Posterior cingulate gyrus (tissue), 11 donors: ENCODE data around the gene RIPK4.
A peak's percentile ranks its signal among the peaks of the same experiment; 100 is the strongest.

Experiments
- DNase-seq, 10 donors: peaks; one replicate each; pipeline versions ENCODE4 v3.0.0 to v3.0.0-alpha.2; 2020 to 2021; ENCODE audit warnings: mixed read lengths in 3 of 10
- intact Hi-C: fragments of 100-400 bp; cut with DNase I; formaldehyde crosslinking; loops from one replicate; pipeline ENCODE4 v1.15.1; 2023

The RIPK4 gene

DNA sequence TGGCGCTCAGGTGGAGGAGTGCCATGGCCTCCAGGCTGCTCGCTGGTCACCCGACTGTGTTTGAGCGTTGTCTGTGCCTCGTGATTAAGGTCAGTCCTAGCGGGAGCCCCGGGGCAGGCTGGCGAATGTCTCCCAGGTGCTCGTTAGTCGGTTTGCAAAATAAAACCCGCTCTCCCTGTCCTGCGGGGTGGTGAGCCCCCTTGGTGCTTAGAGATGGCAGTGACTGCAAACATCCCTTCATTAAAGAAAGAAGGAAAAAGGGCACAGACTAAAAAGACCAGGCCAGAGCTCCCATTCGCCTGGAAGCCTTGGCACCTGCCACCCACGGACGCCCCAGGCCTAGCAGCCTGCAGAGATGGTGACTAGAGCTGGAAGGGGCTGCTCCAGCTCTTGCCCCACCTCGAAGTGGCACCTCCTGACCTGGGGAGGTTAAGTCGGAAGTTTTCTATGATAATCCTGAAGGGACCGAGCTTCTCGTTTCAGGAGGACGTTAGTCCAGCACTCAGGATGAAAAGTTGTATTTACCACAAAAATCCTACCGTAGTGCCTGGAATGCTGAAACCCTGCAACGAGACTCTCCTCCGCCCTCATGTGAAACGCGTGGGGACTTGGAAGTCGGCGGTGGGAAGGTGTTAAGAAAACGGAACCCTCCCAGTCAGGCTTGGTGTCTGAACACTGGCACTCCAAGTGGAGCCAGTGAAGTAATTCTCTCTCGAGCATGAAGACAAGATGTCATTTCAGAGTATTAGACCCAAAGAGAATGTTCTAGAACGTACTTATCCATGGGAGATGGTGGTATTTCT lies 24.6 kb downstream of the RIPK4 start:
- DNase-seq = peak in 3 of 10 donors; percentile 61 to 76 (median 63)
- intact Hi-C loops = no loop called here

DNA sequence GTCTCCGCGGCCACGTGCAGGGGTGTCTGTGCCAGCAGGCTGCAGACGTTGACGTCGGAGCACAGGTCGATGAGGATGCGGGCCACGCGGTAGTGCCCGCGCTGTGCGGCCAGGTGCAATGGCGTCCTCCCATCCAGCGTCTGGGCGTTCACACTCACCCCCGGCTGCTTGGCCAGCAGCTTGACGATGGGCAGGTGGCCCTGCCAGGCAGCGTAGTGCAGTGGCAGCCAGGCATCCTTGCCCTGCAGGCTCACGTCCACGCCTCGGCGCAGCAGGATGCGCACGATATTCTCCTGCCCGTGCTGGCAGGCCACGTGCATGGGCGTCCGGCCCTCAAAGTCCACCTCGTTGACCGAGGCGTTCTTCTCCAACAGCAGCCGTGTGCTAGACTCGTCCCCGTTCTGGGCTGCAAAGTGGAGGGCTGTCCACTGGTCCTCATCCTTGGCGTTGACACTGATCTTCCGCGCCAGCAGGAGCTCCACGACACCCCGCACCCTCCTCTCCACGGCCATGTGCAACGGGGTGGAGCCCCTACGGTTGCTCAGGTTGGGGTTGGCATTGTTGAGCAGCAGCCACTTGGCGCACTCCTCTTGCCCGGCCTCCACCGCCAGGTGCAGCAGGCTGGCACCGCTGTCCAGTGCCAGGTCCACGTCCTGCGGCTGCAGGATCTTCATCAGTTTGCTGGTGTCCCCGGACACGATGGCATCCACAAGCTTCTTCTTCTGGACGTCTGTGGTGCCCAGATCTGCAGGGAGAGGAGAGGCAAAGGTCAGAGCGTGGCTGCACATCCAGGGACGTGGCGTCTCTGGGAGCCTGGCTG lies 25.4 kb downstream of the RIPK4 start:
- intact Hi-C loops = no loop called here
- DNase-seq = peak in 3 of 10 donors; percentile 57 to 86 (median 82)

DNA sequence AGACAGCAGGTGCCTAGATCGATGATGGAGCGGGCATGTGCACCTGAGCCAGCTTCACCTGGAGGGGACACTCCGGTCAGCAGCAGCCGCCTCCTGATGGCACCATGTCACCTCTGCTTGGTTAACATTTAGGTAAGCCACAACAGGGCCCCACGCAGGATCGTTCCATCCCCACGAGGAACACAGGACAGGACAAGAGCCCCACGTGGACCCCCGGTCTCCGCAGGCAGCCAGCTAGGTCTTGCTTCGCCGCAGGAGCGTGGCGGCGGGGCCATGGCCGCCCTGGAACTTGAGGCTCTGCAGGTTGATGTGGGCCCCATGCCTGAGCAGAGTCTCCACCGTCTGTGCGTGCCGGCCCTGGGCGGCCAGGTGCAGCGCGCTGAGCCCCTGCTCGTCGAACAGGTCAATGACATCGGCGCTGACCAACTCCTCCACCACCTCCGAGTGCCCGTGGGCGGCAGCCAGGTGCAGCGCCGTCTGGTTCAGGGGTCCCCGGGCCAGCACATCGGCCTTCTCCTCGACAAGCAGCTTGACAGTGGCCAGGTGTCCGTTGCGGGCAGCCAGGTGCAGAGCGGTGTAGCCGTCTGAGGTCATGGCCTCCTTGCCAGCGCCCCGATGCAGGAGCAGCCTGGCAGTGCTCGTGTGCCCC lies 26.1 kb downstream of the RIPK4 start:
- DNase-seq = peak in 2 of 10 donors; percentile 62 to 77
- intact Hi-C loops = no loop called here

DNA sequence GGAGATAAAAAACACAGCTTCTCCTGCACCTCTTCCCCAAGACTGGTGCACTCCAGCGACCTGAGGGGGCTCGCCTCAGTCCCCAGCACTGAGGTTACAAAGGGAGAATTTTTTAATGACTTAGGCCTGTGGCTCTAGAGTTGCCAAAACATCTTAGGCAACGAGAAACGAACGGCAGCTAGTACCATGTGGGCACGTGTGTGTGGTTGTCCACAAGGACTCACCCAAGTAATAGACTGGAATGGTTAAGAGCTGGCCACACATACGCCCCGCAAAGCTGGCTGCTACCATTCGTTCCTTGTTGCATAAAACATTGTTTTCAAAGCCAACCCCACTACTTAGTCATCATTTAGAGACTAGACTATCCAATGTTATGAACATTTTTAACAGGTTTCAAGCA lies 26.9 kb downstream of the RIPK4 start:
- peak in 3 of 10 donors; percentile 9 to 59 (median 43) for DNase-seq
- intact Hi-C loops = no loop called here

DNA sequence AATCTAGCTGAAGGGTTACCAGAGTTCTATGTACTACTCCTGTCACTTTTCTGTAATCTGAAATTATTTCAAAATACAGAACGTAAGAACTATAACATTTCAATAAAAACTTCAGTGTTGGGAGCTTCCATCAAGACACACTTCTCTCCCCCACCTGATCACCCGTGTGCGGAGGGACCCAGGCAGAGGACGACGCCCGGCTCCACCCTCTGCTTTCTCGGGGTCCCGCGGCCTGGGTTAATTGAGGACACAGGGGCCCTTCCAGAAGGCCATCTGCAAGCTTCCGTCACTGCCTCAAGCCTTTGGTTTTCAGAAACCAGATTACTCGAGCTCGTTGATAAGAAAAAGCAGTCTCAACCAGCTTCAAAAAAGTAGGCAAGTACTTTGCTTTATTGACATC lies 27.8 kb downstream of the RIPK4 start:
- intact Hi-C loops = no loop called here
- peak in 3 of 10 donors; percentile 5 to 72 (median 71) for DNase-seq

DNA sequence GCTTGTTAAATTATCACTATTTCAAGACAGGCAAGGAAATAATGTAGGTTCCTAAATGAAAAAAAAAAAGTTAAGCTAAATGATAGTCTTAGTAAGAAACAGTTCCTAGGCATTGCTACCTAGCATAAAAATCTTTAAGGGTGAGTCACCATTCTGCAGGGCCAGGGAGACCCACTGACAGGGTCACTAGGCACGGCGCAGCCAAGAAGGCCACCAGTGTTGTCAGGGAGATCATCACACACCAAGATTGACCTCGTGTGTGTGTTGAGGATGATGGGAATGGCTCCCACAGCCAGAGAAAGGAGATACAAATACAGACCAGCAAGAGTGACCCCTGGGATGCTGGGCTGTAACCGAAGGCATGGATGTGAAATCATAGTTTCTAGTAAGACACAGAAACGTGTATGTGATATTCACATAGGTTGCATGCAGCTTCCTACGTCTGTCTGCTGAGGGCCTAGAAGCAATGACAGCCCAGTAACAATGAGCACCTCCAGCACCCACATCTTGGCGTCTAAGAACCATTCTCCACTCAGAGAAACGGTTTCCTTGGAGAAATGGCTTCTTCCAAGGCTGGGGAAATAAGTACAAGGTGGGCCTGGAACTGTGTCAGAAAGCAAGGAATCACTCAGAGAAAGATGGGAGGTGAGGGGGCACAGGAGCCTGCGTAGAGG lies 29.1 kb downstream of the RIPK4 start:
- peak in 3 of 10 donors; percentile 5 to 33 (median 5) for DNase-seq
- intact Hi-C loops = no loop called here

DNA sequence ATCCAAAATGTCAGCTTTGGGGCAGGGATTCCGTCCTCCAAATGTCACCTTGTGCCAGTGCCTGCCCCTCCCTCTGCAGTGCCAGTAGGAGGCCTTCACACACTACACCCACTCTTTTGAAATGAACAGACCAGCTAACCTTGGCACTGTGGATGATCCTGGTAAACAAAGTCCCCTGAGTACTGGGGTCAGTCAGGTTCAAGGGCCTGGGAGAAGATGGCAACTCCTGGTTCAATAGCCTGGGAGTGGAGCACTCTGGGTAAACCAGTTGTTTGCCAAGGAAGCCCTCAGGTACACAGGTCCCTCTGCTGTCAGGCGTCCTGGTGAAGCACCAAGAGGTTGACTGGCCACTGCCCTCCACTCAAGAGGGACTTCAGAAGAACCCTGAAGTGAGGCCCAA lies 30.4 kb downstream of the RIPK4 start:
- DNase-seq = peak in 3 of 10 donors; percentile 6 to 11 (median 9)
- intact Hi-C loops = no loop called here

DNA sequence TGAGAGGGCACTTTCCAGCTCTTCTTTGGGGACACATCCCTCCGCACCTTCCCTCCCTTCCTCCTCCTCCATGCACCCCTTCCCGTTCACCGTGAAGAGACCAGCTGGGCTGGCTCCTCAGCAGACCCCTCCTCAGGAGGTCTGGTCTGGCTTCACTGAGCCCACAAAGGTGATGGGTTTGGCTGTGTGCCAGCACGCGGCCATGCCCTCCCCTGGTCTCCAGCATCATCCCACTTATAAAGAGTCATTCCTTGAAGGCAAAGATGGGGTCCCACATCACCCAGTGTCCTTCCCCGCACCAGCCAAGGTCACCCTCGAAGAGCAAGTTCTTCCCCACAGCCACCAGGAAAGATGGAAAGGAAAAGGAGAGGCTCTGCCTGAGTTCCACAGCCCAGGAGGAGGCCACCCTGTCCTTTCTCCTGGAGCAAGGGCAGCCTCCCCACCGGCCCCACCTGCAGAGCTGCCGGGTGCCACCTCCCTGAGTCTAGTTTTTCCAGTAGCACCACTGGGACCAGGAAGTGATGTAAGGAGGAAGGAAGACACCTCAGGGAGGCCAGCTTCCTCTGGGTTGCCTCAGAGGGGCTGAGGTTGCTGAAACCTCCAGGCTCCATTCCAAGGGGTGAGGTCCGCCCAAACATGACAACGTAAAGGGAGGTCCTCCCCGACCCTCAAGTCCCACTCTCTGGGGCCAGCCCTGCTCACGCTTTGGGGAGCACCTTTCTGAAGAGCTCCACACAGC lies 32.7 kb downstream of the RIPK4 start:
- peak in 3 of 10 donors; percentile 18 to 73 (median 71) for DNase-seq
- intact Hi-C loops = no loop called here

DNA sequence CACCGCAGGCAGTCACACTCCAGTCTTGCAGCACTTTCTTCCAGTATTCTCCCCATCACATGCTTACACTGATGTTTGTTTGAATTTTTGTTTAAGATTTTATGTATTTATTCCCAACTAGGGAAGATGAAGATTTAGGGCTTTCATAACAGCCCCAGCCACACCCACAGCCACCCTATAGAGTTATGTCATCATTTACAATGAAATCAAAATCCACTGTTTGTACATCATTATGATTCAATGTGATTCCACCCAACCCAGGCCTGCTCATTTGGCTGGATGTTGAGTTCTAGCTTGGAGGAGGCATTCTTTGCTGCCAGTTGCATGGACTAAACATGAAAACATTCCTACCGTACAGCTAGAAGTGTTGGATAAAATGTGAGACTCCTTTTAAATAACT lies 35.8 kb downstream of the RIPK4 start:
- intact Hi-C loops = no loop called here
- peak in 2 of 10 donors; percentile 5 for DNase-seq

DNA sequence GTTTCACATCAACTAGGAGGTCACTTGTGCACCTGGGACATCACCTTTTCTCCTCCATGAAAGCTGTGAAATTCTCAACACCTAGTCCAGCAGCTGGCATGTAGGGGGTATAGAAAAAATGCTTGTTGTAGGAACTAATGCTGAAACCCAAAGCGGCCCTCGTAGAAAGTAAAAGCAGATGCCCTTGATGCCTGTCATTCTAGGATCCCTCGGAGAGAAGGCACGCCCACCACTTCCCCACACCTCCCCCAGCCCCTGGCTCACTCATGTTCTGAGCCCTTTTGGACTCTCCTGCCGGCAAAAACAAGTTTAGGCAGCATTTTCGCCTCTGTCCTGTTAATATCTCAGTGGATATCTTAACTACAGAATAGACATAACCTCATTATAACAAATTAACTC lies 36.5 kb downstream of the RIPK4 start:
- intact Hi-C loops = no loop called here
- DNase-seq = peak in 3 of 10 donors; percentile 2 to 6 (median 6)

DNA sequence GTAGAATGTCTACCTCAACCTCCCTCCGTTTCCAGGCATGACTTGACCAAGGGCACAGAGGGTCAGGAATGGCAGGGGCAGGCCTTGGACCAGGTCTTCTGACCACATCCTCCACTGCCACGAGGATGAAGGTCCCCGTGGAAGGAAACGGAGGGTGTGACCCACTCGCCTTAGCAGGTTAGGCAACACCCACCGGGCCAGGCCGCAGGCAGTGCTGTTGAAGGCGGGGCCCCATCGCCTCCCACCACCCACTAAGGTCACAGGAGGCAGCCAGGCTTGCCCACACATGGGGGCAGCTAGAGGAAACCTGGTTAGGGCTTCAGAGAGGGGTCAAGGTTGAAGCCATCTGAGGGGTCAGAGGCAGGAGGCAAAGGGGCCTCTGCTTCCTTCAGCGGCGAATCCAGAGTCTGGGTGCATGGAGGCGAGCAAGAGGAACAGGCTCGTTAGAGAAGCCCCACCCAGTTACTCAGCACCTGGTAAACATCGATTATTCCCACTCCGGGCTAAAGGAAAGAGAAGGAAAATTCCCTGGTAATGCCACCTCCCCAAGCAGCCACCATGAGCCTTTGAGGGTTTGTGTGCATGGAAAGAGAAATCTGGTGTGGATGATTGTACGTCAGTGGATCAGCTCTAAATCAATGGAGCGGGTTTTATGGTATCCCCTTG lies 37.0 kb downstream of the RIPK4 start:
- DNase-seq = peak in 3 of 10 donors; percentile 30 to 55 (median 33)
- intact Hi-C loops = no loop called here

DNA sequence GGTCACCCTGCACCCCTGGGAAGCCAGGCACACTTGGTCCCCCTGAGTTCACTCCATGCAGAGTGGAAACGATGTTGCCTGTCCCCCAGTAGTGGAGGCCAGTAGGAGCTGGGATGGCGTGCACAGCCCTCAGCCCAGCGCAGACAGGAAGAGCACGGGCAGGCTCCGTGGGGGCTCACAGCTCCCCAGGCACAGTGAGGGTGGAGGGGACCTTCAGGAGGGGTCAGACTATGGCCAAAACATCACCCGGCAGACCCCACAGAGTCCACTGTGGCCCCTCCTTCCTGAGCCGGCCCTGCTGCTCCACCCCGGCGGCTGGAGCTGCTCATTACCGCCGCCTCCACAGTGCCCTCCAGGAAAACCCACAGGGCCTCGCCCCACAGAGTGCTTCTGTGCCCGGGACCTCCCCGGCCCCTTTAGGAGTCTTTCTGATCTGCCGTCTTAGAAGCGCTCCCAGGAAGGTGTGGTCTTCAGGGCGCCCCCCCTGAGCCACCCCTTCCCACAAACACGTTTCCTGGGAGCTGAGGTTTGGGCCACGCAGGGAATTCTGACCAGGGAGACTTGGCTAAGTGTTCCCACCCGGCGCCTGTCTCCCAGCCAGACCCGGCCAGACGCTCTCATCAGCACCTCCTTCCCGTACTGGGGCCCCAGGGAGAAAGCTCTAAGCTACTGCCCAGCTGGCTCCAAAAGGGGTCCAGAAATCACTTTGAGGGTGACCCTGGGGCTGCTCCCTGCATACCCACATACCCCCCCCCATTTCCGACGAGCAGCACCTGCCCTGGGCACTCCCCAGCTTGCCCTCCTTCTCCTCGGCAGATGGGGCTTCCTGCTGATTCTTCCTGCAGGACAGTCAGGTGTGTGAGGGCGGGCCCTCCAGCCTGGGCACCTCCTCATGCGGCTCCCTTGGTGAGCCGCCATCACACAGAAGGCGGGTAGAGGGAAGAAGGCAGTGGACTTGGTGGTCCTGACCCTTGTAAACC lies 38.8 kb downstream of the RIPK4 start:
- peak in 3 of 10 donors; percentile 47 to 59 (median 53) for DNase-seq
- intact Hi-C loops = no loop called here

DNA sequence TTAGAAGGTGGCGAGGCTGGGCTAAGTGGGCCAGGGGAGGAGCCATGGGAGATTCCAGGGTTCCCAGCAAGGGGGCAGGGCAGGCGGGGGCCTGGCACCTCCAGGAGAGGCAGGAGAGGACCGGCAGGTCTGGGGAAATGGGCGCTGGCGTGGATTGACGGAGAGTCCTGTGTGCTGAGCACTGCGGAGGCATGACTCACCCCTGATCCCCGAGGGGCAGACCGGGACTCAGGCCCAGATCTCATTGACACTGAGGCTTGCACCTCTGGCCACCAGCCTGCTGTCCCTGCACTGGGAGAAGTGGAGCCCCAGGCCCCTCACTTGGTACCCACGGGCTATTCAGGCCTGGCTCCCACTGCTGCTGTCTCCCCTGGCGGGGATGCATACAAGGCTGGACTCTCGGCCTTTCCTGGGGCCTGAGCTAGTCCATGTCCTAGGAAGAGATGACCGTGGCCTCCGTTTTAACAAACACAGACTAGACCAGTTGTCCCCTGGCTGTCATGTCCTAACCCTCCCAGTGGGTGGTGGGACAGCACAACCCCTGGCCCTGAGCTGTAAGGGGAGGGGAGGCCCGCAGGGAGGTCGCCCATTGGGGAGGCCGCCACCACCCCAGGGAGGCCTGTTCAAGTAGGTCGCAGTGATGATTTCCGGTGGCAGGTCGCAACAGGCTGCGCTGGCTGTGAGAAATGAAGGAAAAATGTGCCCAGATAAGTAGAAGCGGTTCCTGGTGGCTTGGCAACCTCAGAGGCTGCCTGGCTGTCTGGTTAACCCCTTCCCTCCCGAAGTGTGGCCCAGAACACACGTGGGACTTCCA lies 39.7 kb downstream of the RIPK4 start:
- intact Hi-C loops = no loop called here
- DNase-seq = peak in 3 of 10 donors; percentile 61 to 69 (median 69)

DNA sequence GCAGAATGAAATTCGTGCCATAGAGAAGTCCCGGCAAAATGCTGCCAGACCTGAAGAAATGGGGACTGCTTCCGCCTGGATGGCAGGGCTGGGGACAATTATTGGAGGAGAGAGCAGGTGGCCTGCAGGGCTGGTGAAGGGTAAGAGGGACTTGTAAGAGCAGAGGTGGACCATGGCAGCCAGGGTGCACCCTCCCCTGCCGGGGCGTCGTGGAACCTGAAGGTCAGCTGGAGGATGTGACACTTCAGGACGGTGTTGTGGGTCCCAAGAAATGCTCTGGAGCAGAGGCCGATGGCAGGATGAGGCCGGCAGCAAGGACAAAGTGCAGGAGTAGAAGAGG lies 40.3 kb downstream of the RIPK4 start:
- intact Hi-C loops = no loop called here
- DNase-seq = peak in 1 of 10 donors; percentile 51

DNA sequence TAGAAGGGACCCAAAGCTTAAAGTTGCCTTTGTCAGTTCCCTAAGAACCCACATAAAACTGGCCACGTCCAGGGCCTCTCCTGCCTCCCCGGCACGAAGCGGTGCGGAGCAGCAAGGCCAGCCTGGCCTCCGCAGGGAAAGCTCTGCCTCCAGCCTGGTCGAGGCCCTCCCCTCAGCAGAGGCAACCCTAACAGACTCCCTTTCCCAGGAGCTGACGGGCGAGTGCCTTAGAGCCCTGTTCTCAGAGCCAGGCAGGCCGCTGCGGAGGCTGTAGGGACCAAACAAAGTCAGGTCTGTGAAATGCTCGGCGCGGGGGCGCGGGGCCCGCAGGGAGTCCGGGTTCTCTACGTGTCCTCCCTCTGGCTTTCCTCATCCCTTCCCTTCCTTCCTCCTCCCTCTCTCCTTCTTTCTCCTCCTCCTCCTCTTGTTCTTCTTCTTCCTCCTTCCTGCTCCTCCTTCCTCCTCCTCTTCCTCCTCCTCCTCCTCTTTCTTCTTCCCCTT lies 40.7 kb downstream of the RIPK4 start:
- peak in 2 of 10 donors; percentile 58 to 69 for DNase-seq
- intact Hi-C loops = no loop called here

DNA sequence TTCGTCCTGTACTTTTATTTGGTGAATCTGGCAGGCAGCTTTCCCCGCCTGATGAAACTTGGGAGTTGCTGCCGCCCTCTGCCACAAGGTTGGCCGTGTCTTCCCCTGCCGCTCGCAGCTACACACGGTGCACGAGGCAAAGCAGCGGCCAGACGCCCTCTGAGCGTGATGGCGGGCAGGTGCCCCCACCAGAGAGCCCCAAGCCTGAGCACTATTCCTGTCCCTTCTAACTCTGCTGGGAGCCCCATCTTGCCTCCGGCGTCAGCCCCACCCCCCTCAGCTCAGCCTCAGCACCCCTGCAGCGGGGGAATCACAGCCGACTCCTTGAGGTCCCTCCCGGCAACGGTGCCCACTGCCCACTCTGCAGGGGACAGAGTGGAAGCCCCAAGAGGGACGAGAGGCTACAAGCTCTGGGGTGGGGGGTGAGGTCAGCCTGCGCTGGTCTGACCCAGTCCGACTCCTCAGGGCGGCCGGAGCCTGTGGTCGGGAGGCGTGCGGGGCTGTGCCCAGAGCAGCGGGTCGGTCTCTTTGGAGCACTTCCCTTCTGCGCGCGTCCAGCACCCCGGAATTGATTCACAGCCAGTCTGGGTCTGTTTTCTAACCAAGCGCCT lies 41.3 kb downstream of the RIPK4 start:
- intact Hi-C loops = no loop called here
- DNase-seq = peak in 2 of 10 donors; percentile 80 to 81
